Neural progenitor cell (in vitro differentiated cells): ENCODE data around the gene LINGO3. TPM values are rescaled to one million over a fixed set of nuclear protein-coding genes. Genes with fewer than 3 reads are reported as not detected.

ENCODE experiments used
- DNase-seq: peaks from one replicate; pipeline ENCODE4 v3.0.0-alpha.2; 2016; ENCODE audit warnings: low spot score
- H2AFZ ChIP-seq: fragments of 200-600 bp; sonication (generic); replicated peaks from 2 replicates; pipeline ENCODE4 v1.6.1; 2016; ENCODE audit warnings: antibody characterized with exemption
- H3F3A ChIP-seq: fragments of 200-600 bp; sonication (generic); 2 replicates; pipeline ENCODE4 v1.6.1; 2016; ENCODE audit warnings: antibody characterized with exemption, low read depth
- H3K27ac ChIP-seq: fragments of 200-600 bp; sonication (generic); 2 replicates; pipeline ENCODE4 v1.5.1; 2016; ENCODE audit warnings: mild to moderate bottlenecking
- H3K27me3 ChIP-seq: fragments of 200-600 bp; sonication (generic); 2 replicates; pipeline ENCODE4 v1.6.1; 2016; ENCODE audit warnings: mild to moderate bottlenecking, moderate library complexity
- H3K36me3 ChIP-seq: fragments of 200-600 bp; sonication (generic); 2 replicates; pipeline ENCODE4 v1.5.1; 2016
- H3K4me1 ChIP-seq: fragments of 200-600 bp; sonication (generic); 2 replicates; pipeline ENCODE4 v1.6.1; 2016; ENCODE audit warnings: mixed run types
- H3K4me2 ChIP-seq: fragments of 200-600 bp; sonication (generic); 2 replicates; pipeline ENCODE4 v1.6.1; 2016
- H3K4me3 ChIP-seq: fragments of 200-600 bp; sonication (generic); 2 replicates; pipeline ENCODE4 v1.5.1; 2016
- H3K79me2 ChIP-seq: fragments of 200-600 bp; sonication (generic); 2 replicates; pipeline ENCODE4 v1.6.1; 2016; ENCODE audit warnings: low read depth
- H3K9ac ChIP-seq: fragments of 200-600 bp; sonication (generic); 2 replicates; pipeline ENCODE4 v1.6.1; 2016
- H3K9me3 ChIP-seq: fragments of 200-600 bp; sonication (generic); 2 replicates; pipeline ENCODE4 v1.5.1; 2016; ENCODE audit warnings: low read depth
- H4K20me1 ChIP-seq: fragments of 200-600 bp; sonication (generic); 2 replicates; pipeline ENCODE4 v1.6.1; 2016; ENCODE audit warnings: low read depth
- H3K27ac Mint-ChIP-seq: 3 replicates; pipeline ENCODE4 v1.8.0; 2021; ENCODE audit warnings: mixed read lengths
- H3K27me3 Mint-ChIP-seq: 2 replicates; pipeline ENCODE4 v1.8.0; 2022; ENCODE audit warnings: low read depth, mild to moderate bottlenecking, inconsistent platforms, moderate library complexity, mixed read lengths; ENCODE audit not compliant: insufficient read depth
- H3K36me3 Mint-ChIP-seq: 3 replicates; pipeline ENCODE4 v1.8.0; 2021; ENCODE audit warnings: mixed read lengths
- H3K4me1 Mint-ChIP-seq: 3 replicates; pipeline ENCODE4 v1.8.0; 2021; ENCODE audit warnings: mixed read lengths
- H3K4me3 Mint-ChIP-seq: 3 replicates; pipeline ENCODE4 v1.8.0; 2021; ENCODE audit warnings: mild to moderate bottlenecking, moderate library complexity, mixed read lengths
- H3K9me3 Mint-ChIP-seq: 3 replicates; pipeline ENCODE4 v1.8.0; 2020; ENCODE audit warnings: mixed read lengths
- CTCF ChIP-seq: fragments of 200-600 bp; sonication (generic); IDR thresholded peaks from 2 replicates; pipeline ENCODE4 v1.5.1; 2017; ENCODE audit warnings: antibody characterized with exemption, mild to moderate bottlenecking
- EZH2 ChIP-seq: fragments of 200-600 bp; sonication (generic); IDR thresholded peaks from 2 replicates; pipeline ENCODE4 v1.6.1; 2017; ENCODE audit warnings: antibody characterized with exemption, mild to moderate bottlenecking, moderate library complexity
- EZH2phosphoT487 ChIP-seq: fragments of 200-600 bp; sonication (generic); IDR thresholded peaks from 2 replicates; pipeline ENCODE4 v1.6.1; 2017; ENCODE audit warnings: antibody characterized with exemption
- total RNA-seq: library from RNA; depleted of rRNA; stranded (reverse); fragments of >200 nt; gene quantifications from 2 replicates; pipeline ENCODE4 v1.2.3, GENCODE V29; 2015; ENCODE audit warnings: low replicate concordance

Gene LINGO3
- total RNA-seq, 1 donor from 2014 or later, result not detected

DNA sequence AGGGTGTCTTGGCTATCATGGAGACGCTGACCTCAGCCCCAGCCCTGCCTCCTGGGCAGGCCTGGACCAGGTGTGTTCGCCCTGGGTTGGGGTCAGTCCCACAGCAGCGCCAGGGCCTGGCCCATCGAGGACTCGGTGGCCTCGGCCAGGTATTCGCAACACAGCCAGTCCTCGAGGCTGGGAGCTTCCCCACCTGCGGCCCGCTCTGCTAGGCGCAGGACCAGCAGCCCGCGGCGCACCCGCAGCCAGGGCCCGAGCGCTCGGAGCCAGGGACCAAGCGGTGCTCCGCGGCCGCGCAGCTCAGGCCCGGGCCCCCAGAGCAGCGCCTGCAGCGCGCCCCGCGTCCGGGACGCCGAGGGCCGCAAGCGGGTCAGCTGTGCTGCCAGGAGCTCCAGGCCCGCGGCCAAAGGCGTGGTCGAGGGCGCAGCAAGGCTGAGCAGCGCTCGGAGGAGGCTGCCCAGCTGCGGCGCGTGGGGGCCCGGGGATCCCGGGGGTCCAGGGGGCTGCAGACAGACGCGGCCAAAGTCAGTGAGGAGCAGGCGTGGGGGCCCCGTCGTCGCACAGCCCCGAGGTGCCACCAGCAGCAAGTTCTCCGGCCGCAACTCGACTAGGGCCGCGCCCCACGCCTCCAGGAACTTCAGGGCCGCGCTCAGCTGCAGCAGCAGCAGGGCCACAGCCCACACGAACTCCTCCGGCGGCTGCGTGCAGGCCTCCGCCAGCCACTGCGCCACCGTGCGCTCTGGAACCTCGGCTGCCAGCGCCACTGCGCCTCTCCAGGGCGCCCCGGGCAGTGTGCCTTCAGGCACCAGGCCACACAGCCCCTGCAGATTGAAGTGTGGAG lies 32.1 kb downstream of the LINGO3 start:
- H3K4me1 ChIP-seq, result peaks cover 17% of the 10 kb centered on the region
- Mint-ChIP-seq H3K27ac (no peak overlapping the region), H3K27me3 (peaks cover 6% of the 10 kb centered on the region), H3K36me3 (peaks cover 5% of the 10 kb centered on the region), H3K4me1 (peaks cover 27% of the 10 kb centered on the region), H3K4me3 (no peak overlapping the region), H3K9me3 (no peaks in the 10 kb centered on the region)
- H3K4me2 ChIP-seq, result no peak overlapping the region
- H3K9ac ChIP-seq, result no peak overlapping the region
- no peak overlapping the region for H3K4me3 ChIP-seq
- H3K79me2 ChIP-seq, result peaks cover 35% of the 10 kb centered on the region
- no peak overlapping the region for H2AFZ ChIP-seq
- no peaks in the 10 kb centered on the region for H3K9me3 ChIP-seq
- peaks cover 26% of the 10 kb centered on the region for H3F3A ChIP-seq
- no peaks in the 10 kb centered on the region for H3K36me3 ChIP-seq
- H4K20me1 ChIP-seq, result peaks cover 45% of the 10 kb centered on the region
- H3K27ac ChIP-seq, result no peak overlapping the region
- no peak for DNase-seq
- TF ChIP-seq EZH2phosphoT487, result no peak
- no peaks in the 10 kb centered on the region for H3K27me3 ChIP-seq

GRCh38 chr19:2274931-2275535 lies 32.9 kb downstream of the LINGO3 start:
- Mint-ChIP-seq H3K27ac (no peak overlapping the region), H3K9me3 (no peaks in the 10 kb centered on the region), H3K4me1 (peaks cover 27% of the 10 kb centered on the region), H3K4me3 (no peak overlapping the region), H3K36me3 (peaks cover 5% of the 10 kb centered on the region), H3K27me3 (peaks cover 6% of the 10 kb centered on the region)
- peaks cover 17% of the 10 kb centered on the region for H3K4me1 ChIP-seq
- H3K27ac ChIP-seq, result no peak overlapping the region
- no peaks in the 10 kb centered on the region for H3K27me3 ChIP-seq
- H3K4me3 ChIP-seq, result no peak overlapping the region
- H3K79me2 ChIP-seq, result peaks cover 43% of the 10 kb centered on the region
- no peaks in the 10 kb centered on the region for H3K36me3 ChIP-seq
- no peaks in the 10 kb centered on the region for H3K9me3 ChIP-seq
- DNase-seq, result peak; percentile 85
- no peak overlapping the region for H3K4me2 ChIP-seq
- H3K9ac ChIP-seq, result no peak overlapping the region
- H3F3A ChIP-seq, result peaks cover 26% of the 10 kb centered on the region
- TF ChIP-seq CTCF (peak; percentile 66), EZH2phosphoT487 (no peak)
- H2AFZ ChIP-seq, result no peak overlapping the region
- H4K20me1 ChIP-seq, result peaks cover 53% of the 10 kb centered on the region

GRCh38 chr19:2274185-2274711 lies 33.7 kb downstream of the LINGO3 start:
- TF ChIP-seq CTCF (no peak), EZH2phosphoT487 (no peak), EZH2 (no peak)
- Mint-ChIP-seq H3K4me3 (peak overlapping the region; percentile 31), H3K4me1 (peaks cover 27% of the 10 kb centered on the region), H3K27me3 (peaks cover 7% of the 10 kb centered on the region), H3K9me3 (no peaks in the 10 kb centered on the region), H3K36me3 (peaks cover 5% of the 10 kb centered on the region), H3K27ac (peak overlapping the region; percentile 51)
- H3K4me1 ChIP-seq, result peaks cover 17% of the 10 kb centered on the region
- no peak for DNase-seq
- H3K27me3 ChIP-seq, result no peaks in the 10 kb centered on the region
- no peak overlapping the region for H3K9ac ChIP-seq
- H4K20me1 ChIP-seq, result peaks cover 60% of the 10 kb centered on the region
- peaks cover 26% of the 10 kb centered on the region for H3F3A ChIP-seq
- no peak overlapping the region for H3K27ac ChIP-seq
- H3K4me3 ChIP-seq, result peak overlapping the region; percentile 33
- no peaks in the 10 kb centered on the region for H3K9me3 ChIP-seq
- no peak overlapping the region for H2AFZ ChIP-seq
- H3K36me3 ChIP-seq, result no peaks in the 10 kb centered on the region
- peak overlapping the region; percentile 87 for H3K4me2 ChIP-seq
- H3K79me2 ChIP-seq, result peaks cover 51% of the 10 kb centered on the region
